IPS-20b (cell line): ENCODE measurements around the gene MAPK9.
A peak's percentile ranks its signal among the peaks of the same experiment; 100 is the strongest.

Experiments
- H3K27ac ChIP-seq: one replicate; pipeline ENCODE4 v1.5.1; 2013; ENCODE audit warnings: low read length
- H3K27me3 ChIP-seq: 2 replicates; pipeline ENCODE4 v1.6.1; 2013; ENCODE audit warnings: mild to moderate bottlenecking, low read length, inconsistent platforms; ENCODE audit not compliant: insufficient read depth
- H3K36me3 ChIP-seq: 2 replicates; pipeline ENCODE4 v1.6.1; 2013; ENCODE audit warnings: low read depth, mild to moderate bottlenecking, inconsistent platforms, low read length, moderate library complexity; ENCODE audit not compliant: insufficient read depth
- H3K4me1 ChIP-seq: 2 replicates; pipeline ENCODE4 v1.6.1; 2013; ENCODE audit warnings: mild to moderate bottlenecking, control low read depth, inconsistent platforms, low read length, moderate library complexity; ENCODE audit not compliant: insufficient read depth
- H3K4me3 ChIP-seq: 2 replicates; pipeline ENCODE4 v1.5.1; 2013; ENCODE audit warnings: mild to moderate bottlenecking, low read length, inconsistent platforms
- H3K9ac ChIP-seq: 2 replicates; pipeline ENCODE4 v1.6.1; 2013; ENCODE audit warnings: low read depth, mild to moderate bottlenecking, inconsistent platforms, low read length, moderate library complexity
- H3K9me3 ChIP-seq: 2 replicates; pipeline ENCODE4 v1.6.1; 2013; ENCODE audit warnings: mild to moderate bottlenecking, low read depth, low read length, inconsistent platforms; ENCODE audit not compliant: insufficient read depth

Gene MAPK9

DNA sequence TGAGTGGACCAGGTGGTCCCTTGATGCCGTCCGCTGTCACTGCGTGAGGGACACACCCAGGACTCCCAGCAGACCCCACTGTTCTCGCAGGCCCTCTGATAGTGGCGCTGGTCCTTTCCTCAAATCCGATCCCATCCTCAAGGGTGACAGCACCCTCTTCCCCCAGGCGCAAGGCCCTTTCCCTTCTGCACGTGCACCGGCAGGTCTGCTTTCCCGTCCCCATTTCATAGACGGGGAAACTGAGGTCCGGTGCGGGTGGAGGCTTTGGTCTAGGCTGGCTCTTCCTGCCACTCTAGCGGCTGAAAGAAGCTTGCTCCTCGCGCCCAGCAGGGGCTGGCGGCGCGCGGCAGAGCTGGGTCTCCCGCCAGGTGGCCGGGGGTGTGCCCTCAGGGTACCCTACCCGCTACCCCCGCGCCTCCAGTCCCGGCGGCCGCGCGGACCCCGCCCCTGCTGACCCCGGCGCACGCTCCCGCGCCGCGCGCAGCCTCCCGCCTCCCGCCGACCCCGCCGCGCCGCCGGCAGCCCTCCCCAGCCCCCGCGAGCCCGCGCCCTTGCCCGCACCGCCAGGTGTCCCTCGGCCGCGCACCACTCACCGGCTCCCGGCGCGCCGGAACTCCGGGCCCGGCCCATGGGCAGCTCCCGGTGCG lies 83.3 kb downstream of the MAPK9 start:
- Histone ChIP-seq H3K4me3 (peak overlapping the region; percentile 63), H3K4me1 (no peaks in the 10 kb centered on the region), H3K27ac (no peak overlapping the region), H3K27me3 (peaks cover 30% of the 10 kb centered on the region), H3K36me3 (no peaks in the 10 kb centered on the region), H3K9ac (no peak overlapping the region), H3K9me3 (no peaks in the 10 kb centered on the region)

DNA sequence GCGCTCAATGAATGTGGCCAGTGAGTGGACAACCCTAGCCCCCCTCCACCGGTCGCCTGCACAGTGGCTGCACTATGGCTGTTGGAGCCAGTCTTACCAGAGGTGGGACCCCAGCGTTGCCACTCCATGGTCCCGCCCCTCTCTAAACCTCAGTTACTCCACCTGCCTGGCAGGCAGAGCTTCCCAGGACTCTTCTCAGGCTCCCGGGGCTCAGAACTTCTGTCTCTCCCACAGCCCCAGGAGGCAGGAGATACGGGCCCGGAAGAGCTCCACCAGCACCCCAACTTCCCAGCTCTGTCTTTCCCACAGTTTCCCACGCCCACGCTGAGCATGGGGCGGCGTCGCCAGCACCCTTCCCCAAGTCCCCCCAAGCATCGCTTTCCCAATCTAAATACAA lies 83.8 kb downstream of the MAPK9 start:
- Histone ChIP-seq H3K36me3 (no peaks in the 10 kb centered on the region), H3K4me3 (peak overlapping the region; percentile 63), H3K4me1 (no peaks in the 10 kb centered on the region), H3K27me3 (peaks cover 30% of the 10 kb centered on the region), H3K27ac (no peak overlapping the region), H3K9me3 (no peaks in the 10 kb centered on the region), H3K9ac (no peak overlapping the region)

DNA sequence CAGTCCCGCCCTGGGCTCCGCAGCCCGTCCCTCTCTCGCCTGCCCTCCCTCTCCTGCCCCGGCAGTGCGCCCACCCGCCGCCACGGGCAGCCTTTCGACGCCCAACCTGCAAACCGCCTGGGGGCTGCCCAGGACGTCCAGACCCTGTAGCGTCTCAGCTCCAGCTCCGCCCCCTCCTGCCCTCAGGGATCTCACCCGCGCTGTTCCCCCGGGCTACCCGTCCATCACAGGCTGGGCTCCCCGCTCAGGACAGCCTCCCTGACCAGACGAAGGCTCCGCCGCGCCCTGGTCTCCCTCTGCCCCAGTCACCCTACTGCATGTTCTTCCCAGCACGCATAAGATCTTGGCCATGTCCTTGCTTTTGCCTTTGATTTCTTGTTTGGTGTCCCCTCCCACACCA lies 84.3 kb downstream of the MAPK9 start:
- no peaks in the 10 kb centered on the region for H3K36me3 ChIP-seq
- H3K4me3 ChIP-seq: no peak overlapping the region
- H3K9ac ChIP-seq: no peak overlapping the region
- no peaks in the 10 kb centered on the region for H3K4me1 ChIP-seq
- H3K27ac ChIP-seq: no peak overlapping the region
- H3K9me3 ChIP-seq: no peaks in the 10 kb centered on the region
- H3K27me3 ChIP-seq: peaks cover 30% of the 10 kb centered on the region

DNA sequence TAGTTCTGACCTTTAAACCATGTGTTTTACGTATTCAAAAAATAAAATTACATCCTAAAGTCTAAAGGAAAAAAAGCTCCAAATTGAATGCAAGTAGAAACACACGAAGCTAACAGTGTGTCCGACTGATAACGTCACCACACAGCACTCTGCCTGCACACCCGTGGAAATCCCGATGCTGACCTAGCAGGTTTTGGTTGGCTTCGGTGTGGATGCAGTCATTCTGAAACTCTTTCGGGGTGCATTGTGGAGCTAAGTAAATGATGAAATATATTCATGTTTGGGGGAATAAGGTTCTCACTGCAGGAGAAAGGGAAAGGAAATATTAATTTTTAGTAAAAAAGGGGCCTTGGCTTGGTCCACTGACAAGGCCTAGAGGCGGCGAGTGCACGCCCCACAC lies 84.9 kb downstream of the MAPK9 start:
- Histone ChIP-seq H3K36me3 (no peaks in the 10 kb centered on the region), H3K27ac (no peak overlapping the region), H3K27me3 (peaks cover 30% of the 10 kb centered on the region), H3K4me1 (no peaks in the 10 kb centered on the region), H3K9ac (no peak overlapping the region), H3K9me3 (no peaks in the 10 kb centered on the region), H3K4me3 (no peak overlapping the region)

DNA sequence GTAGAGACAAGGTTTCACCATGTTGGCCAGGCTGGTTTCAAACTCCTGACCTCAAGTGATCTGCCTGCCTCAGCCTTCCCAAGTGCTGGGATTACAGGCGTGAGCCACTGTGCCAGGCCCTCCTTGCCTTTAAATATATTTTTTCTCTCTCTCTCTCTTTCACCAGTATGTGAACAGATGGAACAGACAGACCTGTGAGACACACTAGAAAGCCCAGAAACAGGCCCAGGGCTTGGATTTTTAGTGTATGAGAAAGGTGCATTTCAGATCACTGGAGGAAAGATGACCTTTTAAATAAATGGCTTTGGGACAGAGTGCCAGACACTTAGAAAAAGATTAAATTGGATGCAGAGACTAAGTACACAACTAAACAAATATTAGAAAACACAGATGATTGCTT lies 86.0 kb downstream of the MAPK9 start:
- Histone ChIP-seq H3K4me3 (no peak overlapping the region), H3K4me1 (no peaks in the 10 kb centered on the region), H3K27me3 (peaks cover 30% of the 10 kb centered on the region), H3K36me3 (no peaks in the 10 kb centered on the region), H3K27ac (no peak overlapping the region), H3K9me3 (no peaks in the 10 kb centered on the region), H3K9ac (no peak overlapping the region)

DNA sequence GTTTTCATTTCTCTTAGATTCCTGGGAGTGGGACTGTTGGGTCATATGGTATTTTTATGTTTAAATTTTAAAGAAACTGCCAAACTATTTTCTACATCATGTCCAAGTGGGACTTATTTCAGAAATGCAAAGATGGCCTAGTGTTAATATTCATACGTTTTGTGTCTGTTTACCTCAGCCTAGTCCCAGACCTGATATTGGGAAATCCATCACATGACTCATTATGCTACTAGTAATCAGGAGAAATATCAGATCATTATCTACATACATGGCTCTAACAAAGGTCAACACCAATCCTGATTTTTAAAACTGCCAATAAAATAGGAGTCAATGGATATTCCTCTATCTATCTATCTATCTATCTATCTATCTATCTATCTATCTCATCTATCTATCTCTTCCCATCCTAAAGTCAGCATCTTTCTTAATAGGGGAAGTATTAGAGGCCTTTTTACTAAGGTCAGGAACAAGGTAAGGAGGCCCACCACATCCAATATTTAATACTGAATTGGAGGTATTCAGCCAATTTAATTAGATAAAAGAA lies 87.5 kb downstream of the MAPK9 start:
- no peaks in the 10 kb centered on the region for H3K4me1 ChIP-seq
- H3K27me3 ChIP-seq: peaks cover 19% of the 10 kb centered on the region
- no peak overlapping the region for H3K4me3 ChIP-seq
- H3K9ac ChIP-seq: no peak overlapping the region
- H3K36me3 ChIP-seq: no peaks in the 10 kb centered on the region
- H3K27ac ChIP-seq: no peak overlapping the region
- no peaks in the 10 kb centered on the region for H3K9me3 ChIP-seq

DNA sequence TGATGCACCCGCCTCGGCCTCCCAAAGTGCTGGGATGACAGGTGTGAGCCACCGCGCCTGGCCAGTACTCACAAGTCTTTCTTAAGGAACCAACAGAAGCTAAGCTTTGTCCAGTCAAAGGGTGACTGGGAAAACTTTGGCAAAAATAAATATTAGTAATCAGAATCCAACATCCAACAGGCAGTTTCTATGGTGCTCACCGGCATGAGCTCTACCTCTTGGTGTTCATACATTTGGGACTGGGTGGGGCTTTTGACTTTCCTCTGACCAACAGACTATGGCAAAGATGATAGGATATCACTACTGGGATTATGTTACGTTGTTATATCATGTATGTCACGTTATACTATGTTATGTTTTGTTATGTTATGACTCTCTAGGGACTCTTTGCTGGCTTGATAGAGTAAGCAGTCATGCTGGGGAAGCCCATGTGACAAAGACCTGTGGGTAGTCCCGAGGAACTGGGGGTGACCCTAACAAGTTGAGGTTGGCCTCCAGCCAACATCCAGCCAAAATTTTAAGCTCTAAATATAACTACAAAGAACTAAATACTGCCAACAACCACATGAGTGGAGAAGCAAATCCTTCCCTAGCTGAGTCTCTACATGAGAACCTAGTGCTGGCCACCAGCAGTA lies 88.8 kb downstream of the MAPK9 start:
- H3K9ac ChIP-seq: no peak overlapping the region
- H3K27ac ChIP-seq: no peak overlapping the region
- peaks cover 12% of the 10 kb centered on the region for H3K27me3 ChIP-seq
- no peaks in the 10 kb centered on the region for H3K9me3 ChIP-seq
- no peaks in the 10 kb centered on the region for H3K4me1 ChIP-seq
- H3K4me3 ChIP-seq: no peak overlapping the region
- no peaks in the 10 kb centered on the region for H3K36me3 ChIP-seq

DNA sequence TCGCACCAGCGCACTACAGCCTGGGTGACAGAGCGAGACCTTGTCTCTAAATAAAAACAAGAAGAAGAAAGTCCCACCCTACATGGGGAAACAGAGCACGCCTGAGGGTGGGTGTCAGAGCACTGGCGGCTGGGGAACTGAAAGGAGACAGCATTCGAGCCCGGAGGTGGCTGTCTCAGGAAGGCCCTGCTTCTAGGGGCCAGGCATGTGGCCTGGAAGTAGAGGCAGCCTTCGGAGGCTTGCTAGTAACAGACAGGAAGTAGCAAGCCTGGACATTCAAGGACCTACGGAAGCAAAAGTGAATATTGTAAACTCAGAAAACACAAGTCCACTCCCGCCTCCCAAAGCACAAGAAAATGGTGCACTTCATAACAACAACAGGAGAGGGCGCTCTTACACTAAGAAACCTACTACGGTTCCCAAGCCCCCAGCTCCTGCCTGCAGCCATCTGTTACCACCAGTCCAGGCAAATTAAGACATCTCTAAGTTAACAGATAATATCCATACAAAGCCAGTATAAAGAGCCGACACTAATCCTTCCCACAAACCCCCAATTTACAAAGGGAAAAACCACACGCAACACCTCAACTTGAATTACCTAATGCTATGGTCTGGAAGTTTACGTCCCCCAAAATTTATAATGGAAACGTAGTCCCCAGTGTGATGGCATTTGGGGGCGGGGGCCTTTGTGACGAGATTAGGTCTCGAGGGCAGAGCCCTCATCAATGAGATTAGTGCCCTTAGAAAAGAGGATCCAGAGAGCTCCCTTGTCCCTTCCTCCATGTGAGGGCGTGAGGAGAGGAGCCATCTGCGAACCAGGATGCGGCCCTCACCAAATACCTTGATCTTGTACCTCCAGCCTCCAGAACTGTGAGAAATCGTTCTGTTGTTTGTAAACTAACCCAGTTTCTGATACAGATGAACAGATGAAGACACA lies 90.6 kb downstream of the MAPK9 start:
- Histone ChIP-seq H3K36me3 (no peaks in the 10 kb centered on the region), H3K27me3 (no peaks in the 10 kb centered on the region), H3K27ac (no peak overlapping the region), H3K9ac (no peak overlapping the region), H3K4me3 (no peak overlapping the region), H3K4me1 (no peaks in the 10 kb centered on the region), H3K9me3 (no peaks in the 10 kb centered on the region)

DNA sequence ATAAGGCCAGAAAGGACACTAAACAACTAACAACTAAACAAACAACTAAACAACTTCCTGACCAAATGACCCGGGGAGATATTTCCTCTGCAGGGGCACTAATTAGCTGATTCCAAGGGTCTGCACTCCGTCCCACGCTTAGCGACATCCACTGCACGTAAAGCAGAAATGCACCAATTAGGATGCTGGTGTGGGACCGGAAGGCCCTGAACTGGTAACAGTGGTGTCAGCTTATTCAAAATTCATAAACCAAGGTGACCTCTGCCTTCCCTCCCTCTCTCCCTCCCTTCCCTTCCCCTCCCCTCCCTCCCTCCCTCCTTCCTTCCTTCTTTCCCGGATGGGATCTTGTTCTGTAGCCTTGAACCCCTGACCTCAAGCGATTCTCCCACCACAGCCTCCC lies 92.5 kb downstream of the MAPK9 start:
- no peaks in the 10 kb centered on the region for H3K36me3 ChIP-seq
- H3K9me3 ChIP-seq: no peaks in the 10 kb centered on the region
- no peak overlapping the region for H3K4me3 ChIP-seq
- H3K27me3 ChIP-seq: no peaks in the 10 kb centered on the region
- H3K9ac ChIP-seq: no peak overlapping the region
- H3K27ac ChIP-seq: no peak overlapping the region
- H3K4me1 ChIP-seq: no peaks in the 10 kb centered on the region

DNA sequence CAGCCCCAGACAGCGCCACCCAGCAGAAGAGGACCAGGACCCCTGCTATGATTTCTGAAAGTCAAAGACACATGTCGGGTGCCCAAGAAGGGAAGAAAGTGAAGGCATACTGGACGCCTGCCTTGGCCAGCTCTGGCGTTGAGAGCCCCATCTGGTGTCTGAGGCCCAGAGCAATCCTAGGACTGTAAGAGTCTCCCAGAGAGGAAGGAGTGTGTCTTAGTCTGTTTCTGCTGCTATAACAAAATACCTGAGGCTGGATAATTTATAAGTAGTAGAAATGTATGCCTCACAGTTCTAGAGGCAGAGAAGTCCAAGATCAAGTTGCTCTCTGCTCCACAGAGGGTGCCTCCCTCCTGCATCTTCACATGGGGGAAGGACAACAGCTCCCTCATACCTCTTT lies 93.7 kb downstream of the MAPK9 start:
- Histone ChIP-seq H3K36me3 (no peaks in the 10 kb centered on the region), H3K4me3 (no peak overlapping the region), H3K27ac (no peak overlapping the region), H3K4me1 (no peaks in the 10 kb centered on the region), H3K9ac (no peak overlapping the region), H3K9me3 (no peaks in the 10 kb centered on the region), H3K27me3 (no peaks in the 10 kb centered on the region)

DNA sequence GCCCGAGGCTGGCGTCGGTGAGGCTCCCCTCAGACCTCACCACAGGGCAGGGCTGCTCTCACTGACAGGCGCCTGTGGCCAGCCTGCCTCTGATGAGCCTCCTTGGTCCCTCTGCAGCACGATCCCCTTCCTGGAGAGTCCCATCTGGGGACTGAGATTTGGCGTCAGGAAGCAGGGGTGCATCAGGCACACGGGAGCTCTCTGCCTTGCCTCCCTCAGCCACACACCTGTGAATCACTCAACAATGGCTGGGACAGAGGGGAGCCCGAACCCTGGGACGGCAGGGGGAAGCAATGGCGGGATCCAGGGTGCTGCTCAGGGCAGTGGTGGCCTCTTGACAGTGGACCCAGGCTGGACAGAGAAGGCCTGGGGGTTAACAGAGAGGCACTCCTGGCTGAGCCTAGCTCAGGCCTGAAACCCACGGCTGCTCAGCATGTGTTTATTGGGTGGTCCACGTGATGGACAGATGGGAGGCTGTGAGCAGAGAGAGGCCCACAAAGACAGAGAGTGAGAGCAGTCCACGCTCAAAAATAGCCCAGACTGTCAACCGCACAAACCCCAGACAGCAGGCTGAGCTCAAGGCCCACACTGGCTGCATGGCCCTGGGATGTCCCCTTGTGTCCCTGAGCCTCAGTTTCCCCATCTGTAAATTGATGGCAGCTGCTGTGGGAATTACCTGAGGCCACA lies 94.7 kb downstream of the MAPK9 start:
- H3K4me3 ChIP-seq: no peak overlapping the region
- no peaks in the 10 kb centered on the region for H3K9me3 ChIP-seq
- H3K36me3 ChIP-seq: no peaks in the 10 kb centered on the region
- H3K27ac ChIP-seq: no peak overlapping the region
- no peak overlapping the region for H3K9ac ChIP-seq
- no peaks in the 10 kb centered on the region for H3K27me3 ChIP-seq
- H3K4me1 ChIP-seq: no peaks in the 10 kb centered on the region
